LNCAP (cell line): Measurements from ENCODE around the gene MVD.

Source experiments
- TF ChIP-seq, protein P1 (sequence below): fragments of 450-650 bp; IDR thresholded peaks from 2 replicates; pipeline ENCODE4 v1.5.1; 2017; ENCODE audit warnings: mild to moderate bottlenecking

The MVD gene

DNA sequence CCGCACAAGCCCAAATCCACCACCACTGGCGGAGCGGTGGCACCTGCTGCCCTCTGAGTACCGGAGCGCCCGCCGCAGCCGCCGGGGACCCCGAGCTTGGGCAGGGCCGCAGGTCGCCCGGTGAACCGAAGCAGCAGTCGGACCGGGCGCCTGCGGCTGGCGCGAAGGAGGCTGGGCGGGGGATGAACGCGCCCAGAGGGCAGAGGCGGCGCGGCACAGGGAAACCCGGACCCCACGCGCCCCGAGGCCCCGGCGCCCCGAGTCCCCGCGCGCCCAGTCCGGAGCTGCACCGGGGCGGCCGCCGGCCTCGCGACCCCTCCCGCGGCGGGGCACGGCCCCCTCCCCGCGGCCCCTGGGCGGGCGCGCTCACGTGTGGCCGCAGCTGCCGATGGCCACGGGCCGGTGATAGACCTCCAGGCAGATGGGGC is 42.9 kb upstream of the MVD start:
- TF ChIP-seq, protein P1, sequence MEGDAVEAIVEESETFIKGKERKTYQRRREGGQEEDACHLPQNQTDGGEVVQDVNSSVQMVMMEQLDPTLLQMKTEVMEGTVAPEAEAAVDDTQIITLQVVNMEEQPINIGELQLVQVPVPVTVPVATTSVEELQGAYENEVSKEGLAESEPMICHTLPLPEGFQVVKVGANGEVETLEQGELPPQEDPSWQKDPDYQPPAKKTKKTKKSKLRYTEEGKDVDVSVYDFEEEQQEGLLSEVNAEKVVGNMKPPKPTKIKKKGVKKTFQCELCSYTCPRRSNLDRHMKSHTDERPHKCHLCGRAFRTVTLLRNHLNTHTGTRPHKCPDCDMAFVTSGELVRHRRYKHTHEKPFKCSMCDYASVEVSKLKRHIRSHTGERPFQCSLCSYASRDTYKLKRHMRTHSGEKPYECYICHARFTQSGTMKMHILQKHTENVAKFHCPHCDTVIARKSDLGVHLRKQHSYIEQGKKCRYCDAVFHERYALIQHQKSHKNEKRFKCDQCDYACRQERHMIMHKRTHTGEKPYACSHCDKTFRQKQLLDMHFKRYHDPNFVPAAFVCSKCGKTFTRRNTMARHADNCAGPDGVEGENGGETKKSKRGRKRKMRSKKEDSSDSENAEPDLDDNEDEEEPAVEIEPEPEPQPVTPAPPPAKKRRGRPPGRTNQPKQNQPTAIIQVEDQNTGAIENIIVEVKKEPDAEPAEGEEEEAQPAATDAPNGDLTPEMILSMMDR, result no peak

DNA sequence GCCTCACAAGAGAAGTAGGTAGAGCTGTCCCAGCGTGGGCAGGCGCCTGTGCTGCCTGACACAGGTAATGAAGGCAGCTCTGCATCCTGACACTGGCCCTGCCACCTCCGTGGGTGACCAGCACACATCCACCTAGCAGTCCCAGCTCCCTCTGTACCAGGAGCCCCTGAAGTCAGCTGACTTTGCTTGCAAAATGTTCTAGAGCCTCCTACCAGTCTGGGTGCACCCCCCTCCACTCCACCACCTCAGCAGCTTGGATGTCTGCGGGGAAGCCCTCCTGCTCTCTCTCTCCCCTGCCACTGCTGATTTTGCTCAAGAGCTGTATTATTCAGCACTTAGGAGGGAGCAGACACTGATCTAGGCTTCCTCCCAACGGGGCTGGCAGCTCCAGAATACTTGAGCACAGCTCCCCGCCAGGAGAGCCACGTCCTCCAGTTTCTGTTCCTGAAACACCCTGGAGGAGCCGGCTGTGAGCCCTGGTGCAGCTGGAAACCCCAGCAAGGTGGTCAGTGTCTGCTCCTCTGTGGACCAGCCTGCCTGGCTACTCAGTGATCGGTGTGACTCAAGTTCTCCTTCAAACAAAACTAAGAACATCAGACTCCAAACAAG is 42.3 kb upstream of the MVD start:
- TF ChIP-seq, protein P1, result no peak

DNA sequence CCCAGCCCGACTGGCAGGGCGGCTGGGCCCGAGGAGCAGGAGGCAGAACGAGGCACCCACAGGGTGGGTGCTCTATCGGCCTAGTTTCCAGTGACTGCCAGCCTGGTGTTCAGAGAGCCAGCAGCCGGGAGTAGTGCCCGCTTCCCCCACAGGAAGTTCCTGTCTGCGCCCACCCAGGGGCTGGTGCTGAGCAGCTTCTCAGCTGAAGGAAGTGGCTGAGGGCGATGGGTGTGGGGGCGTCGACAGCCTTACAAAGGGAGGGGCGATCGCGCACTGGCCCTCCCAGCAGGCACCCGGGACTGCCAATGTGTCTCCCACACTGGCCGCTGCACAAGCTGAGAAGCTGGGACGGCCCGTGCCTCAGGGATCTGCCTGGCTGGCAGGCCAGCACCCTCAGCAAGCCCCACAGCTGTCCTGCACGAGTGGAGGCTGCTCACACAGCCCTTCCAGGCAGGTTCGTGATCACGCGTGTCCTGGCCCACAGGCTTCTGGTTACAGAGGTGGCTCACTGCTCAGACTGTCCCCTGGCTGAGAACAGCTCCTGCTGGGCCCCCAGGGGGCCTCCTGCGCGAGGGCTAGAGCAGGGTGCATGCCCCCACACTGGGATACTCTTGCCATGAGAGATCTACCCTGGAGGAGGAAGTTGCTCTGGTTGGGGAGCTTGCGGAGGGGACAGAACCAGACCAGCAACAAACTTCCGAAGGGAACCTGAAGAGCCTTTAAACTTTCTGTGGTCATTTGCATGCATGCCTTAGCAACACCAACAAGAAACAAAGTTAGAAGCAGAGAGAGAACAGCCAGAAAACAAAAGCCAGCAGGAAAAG is 40.8 kb upstream of the MVD start:
- TF ChIP-seq, protein P1, result no peak

DNA sequence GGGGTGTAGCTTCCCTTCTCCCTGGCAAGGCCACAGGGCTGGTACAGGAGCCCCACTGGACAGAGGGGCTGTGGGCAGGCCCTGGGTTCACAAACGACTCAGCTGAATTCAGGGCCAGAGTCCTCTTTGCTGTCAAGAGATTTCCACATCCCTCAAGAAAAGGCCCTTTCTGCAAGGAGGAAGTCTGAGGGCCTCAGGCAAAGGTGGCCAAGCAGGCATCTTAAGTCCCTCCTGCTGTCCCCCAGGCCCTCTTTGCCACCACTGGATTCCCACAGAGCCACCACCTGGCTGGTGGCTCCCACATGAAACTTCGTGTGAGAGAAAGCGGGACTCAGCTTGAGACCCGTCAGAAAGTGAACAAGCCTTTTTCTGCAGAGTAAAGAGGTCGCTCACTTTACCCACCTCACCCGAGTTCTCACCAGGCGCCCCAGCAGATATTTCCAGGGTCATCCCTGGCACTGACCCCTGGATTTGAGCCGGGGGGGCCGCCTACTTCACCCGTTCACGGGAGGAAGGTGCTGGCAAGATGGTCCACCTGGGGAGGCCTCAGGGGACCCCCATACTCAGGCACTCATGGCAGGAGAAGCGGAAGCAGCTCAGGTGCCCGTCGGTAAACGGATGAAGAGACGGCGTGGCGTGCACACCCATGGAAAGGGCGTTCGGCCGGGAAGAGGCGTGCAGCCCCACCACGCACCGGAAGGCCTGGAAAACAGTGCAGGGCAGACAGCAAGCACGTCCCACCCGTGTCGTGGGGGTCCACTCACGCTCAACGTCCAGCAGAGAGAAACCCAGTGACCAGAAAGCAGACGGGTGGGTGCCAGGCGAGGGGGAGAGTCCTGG is 39.7 kb upstream of the MVD start:
- TF ChIP-seq, protein P1, result no peak

DNA sequence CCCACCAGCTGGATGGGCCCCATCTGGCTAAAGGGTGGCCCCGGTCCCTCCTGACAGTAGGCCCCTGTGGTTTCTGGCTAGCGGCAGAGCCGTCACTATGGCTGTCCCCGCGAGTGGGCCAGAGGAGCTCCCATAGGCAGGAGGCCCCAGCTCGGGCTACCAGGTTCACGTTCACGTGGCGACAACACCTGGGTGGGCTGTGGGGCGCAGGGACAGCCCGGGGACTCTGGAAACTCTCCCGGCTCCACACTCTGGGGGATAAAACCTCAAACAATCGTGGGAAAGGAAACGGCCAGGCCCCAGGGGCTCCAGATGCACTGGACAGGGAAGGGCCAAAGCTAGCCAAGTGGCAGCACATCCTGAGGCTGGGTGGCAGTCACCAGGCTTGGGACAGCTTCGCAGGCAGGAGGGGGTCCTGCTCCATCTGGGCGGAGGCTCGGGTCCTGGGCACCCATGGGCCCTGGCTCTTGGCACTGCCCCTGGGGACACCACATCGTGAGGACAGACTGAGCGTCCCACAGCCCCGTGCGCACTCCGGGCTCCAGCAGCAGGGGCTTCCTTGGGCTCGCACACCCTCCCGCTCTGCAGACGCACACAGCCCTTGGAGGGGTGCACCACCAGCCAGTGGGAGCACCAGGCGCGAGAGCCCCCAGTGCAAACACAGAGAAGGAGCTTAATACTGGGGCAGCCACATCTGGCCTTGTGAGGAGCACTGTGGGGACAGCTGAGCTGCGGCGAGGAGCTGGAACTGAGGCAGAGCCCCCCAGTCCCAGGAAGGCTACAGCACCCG is 38.9 kb upstream of the MVD start:
- TF ChIP-seq, protein P1, result no peak

DNA sequence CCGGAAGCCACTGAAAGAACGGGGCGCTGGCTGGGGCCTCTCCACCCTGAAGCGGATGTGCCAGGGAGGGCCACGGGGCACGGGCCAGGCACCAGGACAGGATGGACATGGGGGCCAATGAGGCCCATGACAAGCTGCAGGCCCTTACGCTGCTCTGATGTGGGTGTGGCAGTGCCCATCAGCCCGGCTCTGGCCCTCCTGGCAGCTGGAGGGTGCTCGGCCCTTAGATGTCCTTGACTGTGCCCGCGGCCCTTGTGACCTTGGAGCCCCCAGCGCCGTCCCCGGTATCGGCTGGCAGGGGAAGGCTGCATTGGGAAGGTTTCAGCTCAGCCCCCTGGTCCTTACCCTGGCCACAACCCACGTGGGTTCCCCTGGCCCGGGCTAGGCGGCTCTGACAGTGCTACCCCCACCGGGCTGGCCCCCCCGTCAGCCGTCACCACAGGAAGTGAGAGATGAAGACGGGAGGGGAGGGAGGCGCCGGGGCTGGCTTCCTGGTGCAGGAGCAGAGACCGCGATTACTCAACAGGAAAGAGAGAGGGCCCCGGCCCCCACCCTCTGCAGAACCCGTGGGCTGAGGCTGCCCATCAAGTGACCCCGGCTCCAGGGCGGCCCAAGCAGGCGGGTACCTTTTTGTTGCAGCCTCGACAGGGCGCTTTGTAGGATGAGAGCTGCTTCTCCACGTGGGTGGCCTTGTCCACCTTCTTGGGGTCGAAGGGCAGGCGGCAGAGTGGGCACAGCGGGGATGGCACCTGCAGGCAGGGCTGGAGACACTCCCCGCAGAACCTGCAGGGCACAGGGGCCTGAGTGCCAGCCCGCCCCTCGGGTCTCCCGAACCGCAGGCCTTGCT is 38.0 kb upstream of the MVD start:
- TF ChIP-seq, protein P1, result no peak
